SU-DHL-6 (cell line): ENCODE measurements around the gene KRTAP29-1.

Experiments
- H2AFZ ChIP-seq: fragments of 200-600 bp; sonication (generic); 2 replicates; pipeline ENCODE4 v1.6.1; 2014; ENCODE audit warnings: low read depth, mild to moderate bottlenecking, moderate library complexity, mixed read lengths, antibody characterized with exemption, low read length; ENCODE audit not compliant: severe bottlenecking
- H3F3A ChIP-seq: fragments of 200-600 bp; shearing (Covaris generic); 2 replicates; pipeline ENCODE4 v1.6.0; 2016; ENCODE audit warnings: antibody characterized with exemption, mild to moderate bottlenecking; ENCODE audit not compliant: insufficient read depth
- H3K27ac ChIP-seq: fragments of 200-600 bp; sonication (generic); 2 replicates; pipeline ENCODE4 v1.5.1; 2016; ENCODE audit warnings: low read depth, mild to moderate bottlenecking, low read length, moderate library complexity, mixed read lengths
- H3K27me3 ChIP-seq: fragments of 200-600 bp; sonication (generic), shearing (Covaris generic); 2 replicates; pipeline ENCODE4 v1.6.0; 2014; ENCODE audit warnings: mild to moderate bottlenecking, low read length
- H3K36me3 ChIP-seq: fragments of 200-600 bp; sonication (generic); 2 replicates; pipeline ENCODE4 v1.6.1; 2014; ENCODE audit warnings: mild to moderate bottlenecking, low read length, mixed read lengths
- H3K4me2 ChIP-seq: fragments of 300-600, 200-600 bp; shearing (Covaris generic), sonication (generic); 2 replicates; pipeline ENCODE4 v1.6.0; 2014; ENCODE audit warnings: low read length, low read depth, mild to moderate bottlenecking; ENCODE audit not compliant: poor library complexity, severe bottlenecking
- H3K4me3 ChIP-seq: fragments of 200-600 bp; sonication (generic); 2 replicates; pipeline ENCODE4 v1.5.1; 2014; ENCODE audit warnings: antibody characterized with exemption, low read length, mild to moderate bottlenecking, mixed read lengths; ENCODE audit not compliant: insufficient read depth, poor library complexity, severe bottlenecking
- H3K79me2 ChIP-seq: fragments of 200-600 bp; sonication (generic); 2 replicates; pipeline ENCODE4 v1.6.1; 2014; ENCODE audit warnings: mild to moderate bottlenecking, low read length, moderate library complexity; ENCODE audit not compliant: insufficient read depth
- H3K9ac ChIP-seq: fragments of 200-600 bp; sonication (generic); 2 replicates; pipeline ENCODE4 v1.7.0; 2014; ENCODE audit warnings: mild to moderate bottlenecking, low read length
- H3K9me2 ChIP-seq: fragments of 200-600 bp; sonication (generic); replicated peaks from 2 replicates; pipeline ENCODE4 v1.6.1; 2014; ENCODE audit warnings: low read length; ENCODE audit not compliant: insufficient read depth
- H3K9me3 ChIP-seq: fragments of 200-600 bp; sonication (generic); 2 replicates; pipeline ENCODE4 v1.6.1; 2014; ENCODE audit warnings: low read length, mixed read lengths; ENCODE audit not compliant: insufficient read depth
- H4K20me1 ChIP-seq: fragments of 200-600 bp; sonication (generic); 2 replicates; pipeline ENCODE4 v1.6.1; 2014; ENCODE audit warnings: low read depth, mild to moderate bottlenecking, antibody characterized with exemption, low read length, moderate library complexity, mixed read lengths
- CTCF ChIP-seq: fragments of 200-600 bp; sonication (generic); IDR thresholded peaks from one replicate; pipeline ENCODE4 v1.5.1; 2017; ENCODE audit warnings: antibody characterized with exemption, mild to moderate bottlenecking, low read length, moderate library complexity; ENCODE audit not compliant: insufficient read depth, poor library complexity, severe bottlenecking
- EZH2phosphoT487 ChIP-seq: fragments of 200-600 bp; sonication (generic), shearing (Covaris generic); conservative IDR thresholded peaks from 2 replicates; pipeline ENCODE4 v1.6.1; 2018; ENCODE audit warnings: mild to moderate bottlenecking, antibody characterized with exemption, low read length, moderate library complexity, mixed read lengths

The KRTAP29-1 gene

GRCh38 chr17:41287050-41287449 is 15.6 kb downstream of the KRTAP29-1 start:
- TF ChIP-seq EZH2phosphoT487 (no peak), CTCF (no peak)
- Histone ChIP-seq H3K9ac (no peak overlapping the region), H3K27ac (no peak overlapping the region), H3K36me3 (no peaks in the 10 kb centered on the region), H3K4me3 (no peak overlapping the region), H3K79me2 (no peaks in the 10 kb centered on the region), H3K27me3 (no peaks in the 10 kb centered on the region), H3K9me3 (no peaks in the 10 kb centered on the region), H3K4me2 (no peak overlapping the region), H3F3A (no peaks in the 10 kb centered on the region), H3K9me2 (no peaks in the 10 kb centered on the region), H4K20me1 (no peaks in the 10 kb centered on the region), H2AFZ (no peak overlapping the region)

GRCh38 chr17:41284546-41284945 is 18.1 kb downstream of the KRTAP29-1 start:
- H3K4me2 ChIP-seq = no peak overlapping the region
- no peak overlapping the region for H2AFZ ChIP-seq
- no peaks in the 10 kb centered on the region for H3F3A ChIP-seq
- H3K9ac ChIP-seq = no peak overlapping the region
- no peaks in the 10 kb centered on the region for H3K9me3 ChIP-seq
- no peak overlapping the region for H3K27ac ChIP-seq
- no peaks in the 10 kb centered on the region for H3K79me2 ChIP-seq
- H3K36me3 ChIP-seq = no peaks in the 10 kb centered on the region
- no peaks in the 10 kb centered on the region for H3K27me3 ChIP-seq
- no peaks in the 10 kb centered on the region for H3K9me2 ChIP-seq
- TF ChIP-seq EZH2phosphoT487 (no peak), CTCF (no peak)
- H4K20me1 ChIP-seq = no peaks in the 10 kb centered on the region
- no peak overlapping the region for H3K4me3 ChIP-seq

GRCh38 chr17:41284043-41284442 is 18.6 kb downstream of the KRTAP29-1 start:
- no peaks in the 10 kb centered on the region for H3K36me3 ChIP-seq
- no peaks in the 10 kb centered on the region for H4K20me1 ChIP-seq
- H3K4me3 ChIP-seq = no peak overlapping the region
- no peaks in the 10 kb centered on the region for H3K9me3 ChIP-seq
- H3K27ac ChIP-seq = no peak overlapping the region
- no peaks in the 10 kb centered on the region for H3K9me2 ChIP-seq
- H2AFZ ChIP-seq = no peak overlapping the region
- no peaks in the 10 kb centered on the region for H3F3A ChIP-seq
- no peak for TF ChIP-seq CTCF
- no peak for TF ChIP-seq EZH2phosphoT487
- no peak overlapping the region for H3K9ac ChIP-seq
- no peaks in the 10 kb centered on the region for H3K27me3 ChIP-seq
- no peak overlapping the region for H3K4me2 ChIP-seq
- no peaks in the 10 kb centered on the region for H3K79me2 ChIP-seq
